ENCODE measurements around the gene SNTB2.

DNA sequence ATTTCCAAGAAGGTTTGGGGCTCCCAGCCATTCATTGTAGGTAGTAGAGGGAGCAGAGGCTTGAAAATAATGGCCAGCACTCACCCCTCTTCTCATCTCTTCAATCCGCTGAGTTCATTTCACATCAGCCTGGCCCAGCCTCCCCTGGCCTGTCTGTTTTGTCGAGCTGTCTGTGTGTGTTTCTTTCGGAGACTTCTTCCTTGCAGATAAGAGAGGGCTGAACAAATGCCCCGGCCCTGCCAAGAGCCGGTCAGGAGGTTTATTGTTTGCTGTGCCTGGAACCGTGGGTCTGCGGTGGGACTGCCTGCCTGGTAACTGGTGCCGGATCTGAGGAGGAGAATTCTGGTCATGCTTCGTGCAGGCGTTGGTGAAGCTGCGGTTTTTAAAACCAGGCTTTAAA lies 127.6 kb downstream of the SNTB2 start:
- TF ChIP-seq CTCF (conservative IDR thresholded peaks at IDR 0.05) = no peak
- no peak for TF ChIP-seq EZH2 (IDR thresholded peaks at IDR 0.05; ENCODE audit: low read depth)

All from PC-9 (cell line).